ENCODE data around the gene B4GALT2. TPM values are rescaled to one million over a fixed set of nuclear protein-coding genes. Genes with fewer than 3 reads are reported as not detected.

Gene B4GALT2
- total and polyA plus RNA-seq, 2 of the 8 experiments (the other 6 are each of a cell fraction or from before 2014, with no cell fraction given), result 56.5 to 121 TPM

GRCh38 chr1:44021581-44022321 is 42.7 kb downstream of the B4GALT2 start:
- no peak overlapping the region for H2BK15ac ChIP-seq (ENCODE audit: low read length)
- H2AK5ac ChIP-seq (ENCODE audit: low read depth, low read length), result no peak overlapping the region
- H3K4me1 ChIP-seq (replicated peaks in 1 of 4; ENCODE audit: control insufficient read depth in 3 of 4, insufficient read depth in 4 of 4, low read length in 3 of 4), result peaks cover 3 to 14% (median 6%) of the 10 kb centered on the region in 4 experiments; a peak in 6 of 7 replicates
- H3K27ac ChIP-seq (ENCODE audit: low read depth, low read length), result no peak overlapping the region
- H3K4me3 ChIP-seq (ENCODE audit: extremely low read depth in 1 of 4, insufficient read depth in 2 of 4, low read depth in 3 of 4, low read length in 4 of 4), result no peak overlapping the region
- H3K14ac ChIP-seq (ENCODE audit: insufficient read length), result no peak overlapping the region
- H4K91ac ChIP-seq (replicated peaks; ENCODE audit: insufficient read length, low read length), result no peak overlapping the region
- no peak overlapping the region for H2BK20ac ChIP-seq (ENCODE audit: low read length)
- 0 out of 2 replicates have a peak, but pooled peaks cover 3% of the 10 kb centered on the region for H3K79me1 ChIP-seq (ENCODE audit: low read depth, low read length)
- no peaks in the 10 kb centered on the region for H3K9me3 ChIP-seq (ENCODE audit: insufficient read depth in 2 of 2, low read depth in 1 of 2, low read length in 1 of 2)
- no peaks in the 10 kb centered on the region for H3K23me2 ChIP-seq (ENCODE audit: low read depth, low read length)
- no peak overlapping the region for H3K23ac ChIP-seq (ENCODE audit: insufficient read length)
- peaks cover 3 to 18% (median 11%) of the 10 kb centered on the region in 4 experiments; a peak in 7 of 8 replicates for H3K36me3 ChIP-seq (ENCODE audit: control insufficient read depth in 2 of 4, insufficient read depth in 4 of 4, low read length in 3 of 4)
- H3K27me3 ChIP-seq (replicated peaks in 1 of 4; ENCODE audit: control insufficient read depth in 3 of 4, extremely low read depth in 1 of 4, insufficient read depth in 3 of 4, low read length in 3 of 4), result no peaks in the 10 kb centered on the region
- POLR2A ChIA-PET (ENCODE audit: partially characterized antibody), result interaction anchor here (1.2 to 27.1 kb wide), 4 partner anchors 4 to 38 kb away, joined by 4 to 544 read pairs (median 275); partner anchors contain the start of gene SLC6A9
- no peak overlapping the region for H2BK12ac ChIP-seq (ENCODE audit: low read depth, low read length)
- peaks cover 2 to 8% of the 10 kb centered on the region in 2 experiments for H4K20me1 ChIP-seq (replicated peaks in 1 of 2; ENCODE audit: control insufficient read depth in 1 of 2, insufficient read depth in 2 of 2, low read length in 2 of 2)
- H3K4ac ChIP-seq (replicated peaks; ENCODE audit: insufficient read length, low read depth, low read length), result no peak overlapping the region
- H3K56ac ChIP-seq (replicated peaks; ENCODE audit: insufficient read length, low read depth, low read length), result no peak overlapping the region
- H2AFZ ChIP-seq (ENCODE audit: low read length), result no peak overlapping the region
- H3K79me2 ChIP-seq (ENCODE audit: control insufficient read depth in 1 of 2, insufficient read depth in 2 of 2, low read length in 2 of 2), result 0 out of 4 replicates have a peak, but pooled peaks cover 0 to 2% of the 10 kb centered on the region in 2 experiments
- CTCF ChIA-PET (ENCODE audit: partially characterized antibody), result interaction anchor here (0.9 to 16.6 kb wide), 11 partner anchors 9 to 200 kb away, joined by 3 to 252 read pairs (median 4); partner anchors contain the start of gene SLC6A9
- 84% methylated on average over 6 of the region's 10 CpGs; no CpG with 5 or more reads in 1 of the 2 experiments for WGBS, 2 experiments (ENCODE audit: extremely low coverage in 1 of 2, insufficient coverage in 1 of 2, insufficient read length in 1 of 2, insufficient replicate concordance in 2 of 2, low coverage in 1 of 2, low lambda C conversion rate in 2 of 2, missing lambda C conversion rate in 1 of 2)
- DNase-seq (ENCODE audit: low read depth in 1 of 2, low spot score in 2 of 2) (no peak), FAIRE-seq (no peak)
- H3K4me2 ChIP-seq (ENCODE audit: insufficient read depth in 1 of 2, low read depth in 2 of 2, low read length in 2 of 2), result no peak overlapping the region
- H2BK5ac ChIP-seq (ENCODE audit: low read depth, low read length), result no peak overlapping the region
- no peak overlapping the region for H3K9ac ChIP-seq (replicated peaks in 1 of 4; ENCODE audit: extremely low read depth in 1 of 4, low read depth in 3 of 4, low read length in 3 of 4)
- H2BK120ac ChIP-seq (replicated peaks; ENCODE audit: low read depth, low read length), result no peak overlapping the region
- no peak overlapping the region for H4K5ac ChIP-seq (ENCODE audit: insufficient read length, low read depth, low read length)
- no peak overlapping the region for H4K8ac ChIP-seq (ENCODE audit: extremely low read depth, insufficient read depth, low read length)
- H3K18ac ChIP-seq (ENCODE audit: extremely low read depth, low read length), result no peak overlapping the region
- TF ChIP-seq CHD1 (IDR thresholded peaks at IDR 0.05; ENCODE audit: low read depth, low read length) (no peak), SP1 (IDR thresholded peaks at IDR 0.05; ENCODE audit: low read depth, low read length) (no peak)

Measured in H1 (cell line).